M059J (cell line): ENCODE results near the gene SLC35A1. TPM values are rescaled to one million over a fixed set of nuclear protein-coding genes. Genes with fewer than 3 reads are reported as not detected.
A peak's percentile ranks its signal among the peaks of the same experiment; 100 is the strongest.
"Not testable (repeated sequence)": the region's sequence is repeated elsewhere in the genome, so short reads cannot be mapped to it uniquely, and the experiment has no call there.

Source experiments
- DNase-seq: peaks from one replicate; pipeline ENCODE4 v3.0.0-alpha.2; 2012; ENCODE audit warnings: low read depth
- total RNA-seq: library from RNA; depleted of rRNA; stranded (reverse); fragments of >200 nt; shearing (Covaris generic); gene quantifications from 2 replicates; pipeline ENCODE4 v1.2.3, GENCODE V29; 2014; rRNA removed

The SLC35A1 gene, protein sequence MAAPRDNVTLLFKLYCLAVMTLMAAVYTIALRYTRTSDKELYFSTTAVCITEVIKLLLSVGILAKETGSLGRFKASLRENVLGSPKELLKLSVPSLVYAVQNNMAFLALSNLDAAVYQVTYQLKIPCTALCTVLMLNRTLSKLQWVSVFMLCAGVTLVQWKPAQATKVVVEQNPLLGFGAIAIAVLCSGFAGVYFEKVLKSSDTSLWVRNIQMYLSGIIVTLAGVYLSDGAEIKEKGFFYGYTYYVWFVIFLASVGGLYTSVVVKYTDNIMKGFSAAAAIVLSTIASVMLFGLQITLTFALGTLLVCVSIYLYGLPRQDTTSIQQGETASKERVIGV
- total RNA-seq = 11.4 and 12.7 TPM in 2 replicates

GRCh38 chr6:87472525-87473418 is at the start of gene SLC35A1:
SLC35A1 (plus strand) TSS chr6:87472974; CDS start chr6:87473004, 30 bp downstream.
- peak; percentile 72 for DNase-seq

DNA sequence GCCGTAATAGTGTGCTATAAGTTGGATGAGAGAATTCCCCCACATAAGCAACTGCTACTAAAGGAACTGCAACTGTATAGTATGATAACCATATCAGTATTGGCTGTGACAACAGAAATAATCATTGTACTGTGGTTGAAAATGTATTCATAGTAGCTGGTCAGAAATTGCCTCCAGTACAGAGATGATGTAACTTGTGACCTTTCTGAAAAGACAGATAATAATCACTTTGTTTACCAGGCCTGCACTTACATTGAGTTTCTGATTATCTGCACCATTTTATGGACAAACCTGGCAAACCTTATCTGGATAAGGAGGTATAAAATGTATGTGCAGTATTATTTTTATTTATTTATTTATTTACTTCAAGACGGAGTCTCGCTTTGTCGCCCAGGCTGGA is 46.0 kb upstream of the SLC35A1 start:
- DNase-seq = no peak

DNA sequence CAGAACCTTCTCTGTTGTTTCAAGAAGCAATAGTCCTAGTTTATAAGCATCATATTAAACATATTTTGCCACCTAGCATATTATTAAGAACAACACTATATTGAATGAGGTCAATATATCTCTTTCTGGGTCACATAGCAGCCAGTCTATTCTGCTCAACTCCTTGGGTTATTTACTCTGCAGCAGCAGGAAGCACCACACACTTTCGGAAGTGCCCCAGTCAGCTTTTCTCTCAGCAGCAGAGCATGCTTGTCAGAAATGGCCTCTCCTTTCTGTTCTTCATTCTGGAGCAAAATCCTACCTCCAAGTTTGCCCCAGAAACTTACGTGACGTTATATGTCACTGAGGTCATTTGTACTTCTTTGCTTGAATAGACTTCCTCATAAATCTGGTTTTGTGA is 42.3 kb upstream of the SLC35A1 start:
- no peak for DNase-seq

- DNase-seq = no peak
These were observed 41.5 kb upstream of the SLC35A1 start for GRCh38 chr6:87431263-87431662.

DNA sequence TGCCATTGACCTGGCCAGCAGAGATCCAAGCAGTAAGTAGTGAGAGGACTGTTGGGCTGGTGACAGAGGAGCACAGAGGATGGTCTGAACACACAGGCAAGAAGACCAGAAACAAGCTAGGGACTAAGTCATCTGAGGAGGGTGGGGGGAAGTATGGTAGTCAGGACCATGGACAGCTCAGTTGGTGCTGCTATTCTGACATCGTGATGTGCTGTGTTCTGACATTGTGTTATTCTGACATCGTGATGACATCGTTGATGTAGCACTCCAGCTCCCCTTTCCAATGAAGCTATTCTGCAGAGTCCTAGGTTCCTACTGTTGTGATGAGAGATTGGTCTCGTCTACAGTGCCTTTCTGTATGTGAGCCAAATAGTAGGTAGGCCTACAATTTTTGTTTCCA is 36.3 kb upstream of the SLC35A1 start:
- peak; percentile 52 for DNase-seq

DNA sequence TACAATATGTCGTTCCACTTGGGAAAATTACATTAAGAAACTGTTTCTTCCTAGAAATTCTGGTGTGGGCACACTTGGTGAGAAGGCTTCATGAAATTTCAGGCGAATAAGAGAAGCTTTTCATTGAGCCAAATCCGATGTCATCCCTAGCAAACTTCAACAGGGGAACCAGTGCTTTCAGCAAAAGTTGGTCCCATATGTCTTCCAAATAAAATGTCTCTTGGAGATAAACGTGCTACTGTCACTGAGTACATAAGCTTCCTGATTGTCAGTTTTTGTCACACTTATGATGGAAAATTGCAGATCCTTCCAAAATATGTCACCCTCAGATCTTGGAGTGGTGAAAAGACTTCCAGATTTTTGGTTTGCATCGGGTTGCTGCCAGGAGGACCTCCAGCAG is 31.1 kb upstream of the SLC35A1 start:
- DNase-seq = no peak

DNA sequence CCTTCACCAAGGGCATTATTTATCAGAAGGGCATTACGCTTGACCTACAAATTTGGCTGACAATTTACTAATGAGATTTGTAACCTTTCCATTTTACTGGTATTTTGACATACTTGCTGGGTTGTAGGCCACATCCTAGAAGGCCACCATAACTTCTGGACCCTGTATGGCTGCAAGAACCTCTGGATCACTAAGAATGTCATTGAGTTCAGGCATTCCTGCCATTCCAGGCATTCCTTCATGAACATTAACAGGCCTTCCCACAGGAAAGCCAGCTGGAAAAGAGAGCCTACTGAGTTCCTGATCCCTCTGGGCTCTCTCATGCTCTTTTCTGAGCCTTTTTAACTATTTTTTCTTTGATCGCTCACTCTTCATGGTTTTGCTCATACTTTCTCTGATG is 28.4 kb upstream of the SLC35A1 start:
- DNase-seq = no peak

GRCh38 chr6:87465051-87465450 is 7.7 kb upstream of the SLC35A1 start:
- DNase-seq = no peak

- peak; percentile 54 for DNase-seq
These were observed 687 bp downstream of the SLC35A1 start for GRCh38 chr6:87473419-87473903.

DNA sequence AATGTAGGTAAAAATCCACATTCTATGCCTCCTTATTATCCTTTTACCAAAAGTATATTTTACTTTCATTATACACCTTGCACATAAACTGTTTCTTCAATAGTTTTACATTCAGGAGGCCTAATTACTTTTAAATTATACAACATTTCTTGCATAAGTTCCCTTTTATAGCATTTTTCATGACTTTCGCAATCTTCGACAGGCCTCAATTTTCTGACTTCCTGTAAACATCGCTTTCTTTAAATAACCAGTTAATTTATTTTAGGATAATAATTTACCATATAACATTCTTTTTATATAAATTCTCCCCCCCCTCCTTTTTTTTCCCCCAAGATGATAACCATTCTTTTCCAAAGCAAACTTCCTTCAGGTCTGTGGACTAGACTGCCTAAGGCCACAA is 9.2 kb downstream of the SLC35A1 start:
- DNase-seq = no peak

GRCh38 chr6:87482366-87482765 is 9.6 kb downstream of the SLC35A1 start:
- no peak for DNase-seq

DNA sequence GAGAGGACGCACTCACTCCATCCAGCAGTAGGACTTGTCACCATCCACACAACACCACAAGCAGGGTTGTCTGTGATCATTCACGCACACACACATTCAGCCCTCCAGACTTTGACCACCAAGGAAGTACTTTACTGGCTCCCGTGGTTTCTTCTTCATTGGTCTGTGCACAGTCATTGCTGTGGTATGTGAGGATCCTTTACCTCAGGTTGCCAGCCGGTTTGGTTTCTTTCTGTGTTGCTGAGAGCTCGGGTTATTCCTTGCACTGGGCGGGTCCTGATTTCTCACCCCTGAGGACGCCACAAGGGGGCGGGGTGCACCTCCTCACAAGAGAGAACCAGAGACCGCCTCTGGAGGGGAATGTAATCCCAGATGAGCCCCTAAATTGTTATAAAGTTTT is 11.2 kb downstream of the SLC35A1 start:
- peak; percentile 50 for DNase-seq

DNA sequence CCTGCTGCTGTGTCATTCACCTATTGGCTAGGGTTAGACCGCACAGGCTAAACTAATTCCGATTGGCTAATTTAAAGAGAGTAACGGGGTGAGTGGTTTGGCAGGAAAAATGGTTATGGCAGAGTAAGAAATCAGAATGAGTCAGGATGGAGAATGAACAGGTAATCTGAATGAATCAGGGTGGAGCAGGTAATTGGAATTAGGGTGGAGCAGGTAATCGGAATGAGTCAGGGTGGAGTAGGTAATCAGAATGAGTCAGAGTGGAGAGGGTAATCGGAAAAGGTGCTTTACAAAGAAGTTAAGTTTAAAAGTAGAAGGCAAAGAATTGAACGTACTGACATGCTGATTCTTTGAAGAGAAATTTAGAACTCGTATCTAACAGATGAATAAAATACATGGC is 11.7 kb downstream of the SLC35A1 start:
- DNase-seq = no peak

DNA sequence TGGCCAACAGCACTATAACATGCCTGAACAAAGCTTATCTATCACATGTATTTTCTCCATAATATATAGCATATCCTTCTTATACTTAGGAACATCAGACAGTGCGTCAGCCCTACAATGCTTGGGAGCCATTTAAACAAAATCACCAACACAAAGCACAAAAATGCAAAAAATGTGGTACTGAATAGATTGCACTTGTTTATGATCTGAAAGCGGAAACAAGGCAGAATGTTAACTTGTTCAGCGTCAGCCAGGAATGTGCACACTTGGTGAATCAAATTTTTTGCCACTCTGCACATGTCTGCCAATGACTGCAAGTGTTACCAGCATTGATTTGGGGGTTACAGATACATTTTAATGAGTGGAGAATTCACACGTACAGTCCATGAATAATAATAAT is 14.8 kb downstream of the SLC35A1 start:
- no peak for DNase-seq

- DNase-seq = not testable (repeated sequence)
These were observed 16.6 kb downstream of the SLC35A1 start for GRCh38 chr6:87489326-87489725.

GRCh38 chr6:87494761-87495422 is 22.1 kb downstream of the SLC35A1 start:
- no peak for DNase-seq

DNA sequence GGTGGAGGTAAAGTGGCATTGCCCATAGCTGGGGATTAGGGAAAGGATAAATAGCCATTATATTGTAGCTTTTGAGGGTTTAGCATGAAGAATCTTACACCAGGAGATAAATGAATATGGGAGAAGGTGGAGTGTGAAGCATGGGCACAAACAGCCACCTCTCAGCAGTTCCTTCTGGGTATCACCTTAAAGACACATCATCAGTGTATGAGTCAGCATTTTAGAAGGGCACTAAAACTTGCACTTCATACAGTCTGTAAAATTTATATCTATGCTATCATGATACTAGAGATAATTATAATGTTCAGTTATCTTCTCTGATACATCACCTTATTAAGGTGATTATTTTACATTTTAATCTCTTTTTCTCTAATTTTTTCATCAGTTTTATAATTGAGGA is 25.3 kb downstream of the SLC35A1 start:
- no peak for DNase-seq

- no peak for DNase-seq
These were observed 29.2 kb downstream of the SLC35A1 start for GRCh38 chr6:87501809-87502572.

GRCh38 chr6:87504441-87504840 is 31.7 kb downstream of the SLC35A1 start:
- DNase-seq = no peak

DNA sequence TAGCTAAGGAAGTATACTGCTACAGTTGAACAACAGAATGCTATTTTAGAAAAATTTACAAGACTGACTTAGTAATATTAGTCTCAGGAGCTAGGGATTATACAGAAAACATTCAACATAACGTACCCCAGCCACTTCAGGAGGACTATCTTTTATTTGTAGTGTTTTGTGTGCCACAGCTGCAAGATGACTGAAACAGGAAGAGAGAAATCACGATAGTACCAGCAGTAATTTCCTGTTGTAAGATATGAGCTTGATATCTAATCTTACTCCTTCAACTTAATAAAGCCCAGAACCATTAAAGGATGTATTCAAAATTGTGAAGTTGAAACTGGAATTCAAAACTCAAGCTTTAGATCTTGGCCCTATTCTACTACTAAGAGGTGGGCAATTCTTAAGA is 42.1 kb downstream of the SLC35A1 start:
- DNase-seq = no peak

GRCh38 chr6:87518453-87518852 is 45.7 kb downstream of the SLC35A1 start:
- no peak for DNase-seq
